NOMO-1 treated with DMSO at 0.1 percent for 48 hours (cell line): ENCODE measurements around the gene LITAF.
"Not testable (repeated sequence)": the region's sequence is repeated elsewhere in the genome, so short reads cannot be mapped to it uniquely, and the experiment has no call there.

Source experiments
- DNase-seq: peaks from one replicate; lab custom pipeline; 2025; ENCODE audit not compliant: unreplicated experiment; lab: John Stamatoyannopoulos, UW

LITAF gene

GRCh38 chr16:11621539-11621919 lies 34.8 kb upstream of the LITAF start:
- DNase-seq = no peak

- DNase-seq = no peak
These were observed 33.7 kb upstream of the LITAF start for GRCh38 chr16:11620243-11621003.

GRCh38 chr16:11619327-11619851 lies 32.7 kb upstream of the LITAF start:
- DNase-seq = no peak

GRCh38 chr16:11618107-11618717 lies 31.5 kb upstream of the LITAF start:
- no peak for DNase-seq

GRCh38 chr16:11615748-11616447 lies 29.2 kb upstream of the LITAF start:
- DNase-seq = no peak

- DNase-seq = no peak
These were observed 28.0 kb upstream of the LITAF start for GRCh38 chr16:11614587-11615175.

GRCh38 chr16:11613381-11614303 lies 26.9 kb upstream of the LITAF start:
- DNase-seq = peak; percentile 91

GRCh38 chr16:11612665-11613025 lies 25.9 kb upstream of the LITAF start:
- no peak for DNase-seq

- peak; percentile 75 for DNase-seq
These were observed 25.3 kb upstream of the LITAF start for GRCh38 chr16:11611871-11612664.

- DNase-seq = no peak
These were observed 23.9 kb upstream of the LITAF start for GRCh38 chr16:11610580-11610979.

GRCh38 chr16:11610121-11610505 lies 23.4 kb upstream of the LITAF start:
- no peak for DNase-seq

GRCh38 chr16:11609474-11610120 lies 22.9 kb upstream of the LITAF start:
- no peak for DNase-seq

GRCh38 chr16:11605891-11606290 lies 19.2 kb upstream of the LITAF start:
- DNase-seq = no peak

GRCh38 chr16:11605564-11605886 lies 18.8 kb upstream of the LITAF start:
- no peak for DNase-seq

- no peak for DNase-seq
These were observed 18.3 kb upstream of the LITAF start for GRCh38 chr16:11604783-11605563.

- not testable (repeated sequence) for DNase-seq
These were observed 17.6 kb upstream of the LITAF start for GRCh38 chr16:11604296-11604695.

- no peak for DNase-seq
These were observed 16.6 kb upstream of the LITAF start for GRCh38 chr16:11603331-11603750.

- no peak for DNase-seq
These were observed 15.6 kb upstream of the LITAF start for GRCh38 chr16:11602321-11602720.

- no peak for DNase-seq
These were observed 15.2 kb upstream of the LITAF start for GRCh38 chr16:11601911-11602310.
